B cell (primary cell): ENCODE results near the gene CSMD2. TPM values are rescaled to one million over a fixed set of nuclear protein-coding genes. Genes with fewer than 3 reads are reported as not detected.

Experiments used
- ATAC-seq: fragments of 200-7000 bp; cut with Tn5 transposase; one replicate; pipeline ENCODE4 v1.10.0; 2021; ENCODE audit warnings: low read depth, mild to moderate bottlenecking, moderate number of reproducible peaks, moderate library complexity
- CTCF ChIA-PET: fragments of 350-600 bp; sonication (Branson Sonifier 250); formaldehyde crosslinking; loops from one replicate; lab custom pipeline; 2021; ENCODE audit warnings: antibody characterized with exemption, inconsistent platforms; lab: Charles Lee
- POLR2A ChIA-PET: fragments of 350-600 bp; sonication (Branson Sonifier 250); formaldehyde crosslinking; loops from one replicate; lab custom pipeline; 2021; ENCODE audit warnings: antibody characterized with exemption; lab: Charles Lee
- DNase-seq: peaks from one replicate; pipeline ENCODE4 v3.0.0; 2013
- H2AFZ ChIP-seq: 2 replicates; pipeline ENCODE4 v1.6.1; 2012; ENCODE audit warnings: mild to moderate bottlenecking, low read depth, low read length; ENCODE audit not compliant: insufficient read depth, poor library complexity, severe bottlenecking
- H3K27ac ChIP-seq, 2 donors: 1 replicate in 1 of 2; 2 replicates in 1 of 2; pipeline ENCODE4 v1.5.1; 2012 to 2013; ENCODE audit warnings: low read length in 2 of 2, mild to moderate bottlenecking in 2 of 2, moderate library complexity in 1 of 2
- H3K27me3 ChIP-seq, 4 experiments: fragments of 200-600 bp in 1 of 4; sonication (generic) in 1 of 4; replicated peaks in 1 of 4; 1 replicate in 2 of 4; 2 replicates in 2 of 4; pipeline versions ENCODE4 v1.6.1 to v1.7.0; 2013 to 2016; ENCODE audit warnings: low read length in 3 of 4, mild to moderate bottlenecking in 2 of 4, mixed read lengths in 1 of 4, moderate library complexity in 1 of 4; ENCODE audit not compliant: insufficient read depth in 4 of 4, control insufficient read depth in 3 of 4; ENCODE audit errors: control extremely low read depth in 1 of 4
- H3K36me3 ChIP-seq, 2 experiments: replicated peaks in 1 of 2; 1 replicate in 1 of 2; 2 replicates in 1 of 2; pipeline versions ENCODE4 v1.6.1 to v1.7.1; 2013; ENCODE audit warnings: low read length in 1 of 2; ENCODE audit not compliant: insufficient read depth in 2 of 2, control insufficient read depth in 1 of 2; ENCODE audit errors: control extremely low read depth in 1 of 2, extremely low read depth in 1 of 2
- H3K4me1 ChIP-seq, 2 donors: fragments of 200-600 bp in 1 of 2; sonication (generic) in 1 of 2; 1 replicate in 1 of 2; 2 replicates in 1 of 2; pipeline versions ENCODE4 v1.5.1 to v1.6.1; 2013 to 2017; ENCODE audit warnings: low read length in 2 of 2; ENCODE audit not compliant: control insufficient read depth in 2 of 2, insufficient read depth in 2 of 2
- H3K4me2 ChIP-seq: replicated peaks from 2 replicates; pipeline ENCODE3; 2012; ENCODE audit warnings: mild to moderate bottlenecking, low read depth, low read length; ENCODE audit not compliant: poor library complexity, severe bottlenecking
- H3K4me3 ChIP-seq, 5 experiments: fragments of 200-600 bp in 1 of 5; sonication (generic) in 1 of 5; 1 replicate in 3 of 5; 2 replicates in 2 of 5; pipeline versions ENCODE4 v1.5.1 to v1.7.0; 2011 to 2016; ENCODE audit warnings: low read length in 4 of 5, mild to moderate bottlenecking in 4 of 5, low read depth in 2 of 5, control low read depth in 1 of 5, moderate library complexity in 1 of 5; ENCODE audit not compliant: insufficient read depth in 1 of 5; ENCODE audit errors: control extremely low read depth in 1 of 5, extremely low read depth in 1 of 5
- H3K79me2 ChIP-seq: fragments of 200-600 bp; sonication (generic); one replicate; pipeline ENCODE4 v1.6.0; 2016; ENCODE audit warnings: low read length; ENCODE audit not compliant: control insufficient read depth, insufficient read depth
- H3K9ac ChIP-seq: fragments of 200-600 bp; sonication (generic); 2 replicates; pipeline ENCODE4 v1.6.1; 2017; ENCODE audit warnings: mild to moderate bottlenecking, low read length, moderate library complexity
- H3K9me3 ChIP-seq, 3 donors: one replicate each; pipeline versions ENCODE4 v1.6.1 to v1.7.1; 2013; ENCODE audit warnings: low read length in 2 of 3; ENCODE audit not compliant: control insufficient read depth in 2 of 3, insufficient read depth in 1 of 3; ENCODE audit errors: control extremely low read depth in 1 of 3
- H4K20me1 ChIP-seq: 2 replicates; pipeline ENCODE4 v1.6.0; 2012; ENCODE audit warnings: mild to moderate bottlenecking, low read length; ENCODE audit not compliant: insufficient read depth, control insufficient read depth, poor library complexity, severe bottlenecking
- H3K27ac Mint-ChIP-seq: one replicate; pipeline ENCODE4 v1.8.0; 2021; ENCODE audit warnings: mixed read lengths
- H3K27me3 Mint-ChIP-seq: one replicate; pipeline ENCODE4 v1.8.0; 2021; ENCODE audit warnings: mixed read lengths
- H3K4me1 Mint-ChIP-seq: one replicate; pipeline ENCODE4 v1.8.0; 2021; ENCODE audit warnings: mixed read lengths
- H3K4me3 Mint-ChIP-seq: one replicate; pipeline ENCODE4 v1.8.0; 2021; ENCODE audit warnings: mixed read lengths
- H3K9me3 Mint-ChIP-seq: one replicate; pipeline ENCODE4 v1.8.0; 2022; ENCODE audit warnings: mixed read lengths; ENCODE audit not compliant: insufficient read depth
- CTCF ChIP-seq: fragments of 200-600 bp; IDR thresholded peaks from one replicate; pipeline ENCODE4 v1.8.0; 2022; ENCODE audit warnings: antibody characterized with exemption, mild to moderate bottlenecking
- EZH2 ChIP-seq: IDR thresholded peaks from 2 replicates; pipeline ENCODE4 v1.6.1; 2012; ENCODE audit warnings: borderline replicate concordance, low read depth, mild to moderate bottlenecking, moderate library complexity, low read length; ENCODE audit not compliant: insufficient read depth, poor library complexity, severe bottlenecking
- WGBS: methylation state at CpG from one replicate; pipeline ENCODE4 v1.1.5; 2013; ENCODE audit warnings: missing lambda C conversion rate; ENCODE audit not compliant: insufficient coverage; 5-methylcytosine and 5-hydroxymethylcytosine counted together
- intact Hi-C: fragments of 100-400 bp; cut with micrococcal nuclease; formaldehyde crosslinking; loops from one replicate; pipeline ENCODE4 v1.10.0; 2022
- polyA plus RNA-seq: library from polyadenylated mRNA; depleted of rRNA; stranded (reverse); fragments of >200 nt; gene quantifications from 2 replicates; pipeline ENCODE4 v1.2.3, GENCODE V29; 2012
- total RNA-seq, 2 donors: library from RNA; stranded (reverse); fragments of 120-200 nt in 1 of 2; gene quantifications; 1 replicate in 1 of 2; 2 replicates in 1 of 2; pipeline versions ENCODE4 v1.2.3 to v1.2.4, GENCODE V29; 2013 to 2022

The CSMD2 gene
- total and polyA plus RNA-seq, 2 donors (not counting 1 experiment from before 2014, with no cell fraction given), result not detected

- Histone ChIP-seq H3K79me2 (no peaks in the 10 kb centered on the region), H3K9ac (no peak overlapping the region), H3K27ac (no peak overlapping the region), H3K27me3 (peaks cover 0 to 3% (median 0%) of the 10 kb centered on the region in 4 experiments), H3K4me2 (no peak overlapping the region), H2AFZ (no peak overlapping the region), H4K20me1 (no peaks in the 10 kb centered on the region), H3K4me3 (no peak overlapping the region), H3K4me1 (no peaks in the 10 kb centered on the region), H3K9me3 (no peaks in the 10 kb centered on the region), H3K36me3 (no peaks in the 10 kb centered on the region)
- no peak for TF ChIP-seq CTCF
- TF ChIP-seq EZH2, result no peak
- ATAC-seq (no peak), DNase-seq (no peak)
- intact Hi-C loops, result no loop called here
- Mint-ChIP-seq H3K4me1 (no peaks in the 10 kb centered on the region), H3K4me3 (no peak overlapping the region), H3K27ac (no peak overlapping the region), H3K27me3 (peaks cover 21% of the 10 kb centered on the region), H3K9me3 (no peaks in the 10 kb centered on the region)
- POLR2A ChIA-PET, result no interaction called here
- WGBS, result 89% methylated on average over 3 of the region's 4 CpGs
- CTCF ChIA-PET, result no interaction called here
Measured at GRCh38 chr1:33931111-33931475, 233.9 kb downstream of the CSMD2 start.

GRCh38 chr1:33930346-33931110 lies 234.5 kb downstream of the CSMD2 start:
- WGBS, result 80% methylated on average over 11 of the region's 11 CpGs
- TF ChIP-seq EZH2 (no peak), CTCF (no peak)
- Histone ChIP-seq H3K4me2 (no peak overlapping the region), H2AFZ (no peak overlapping the region), H3K79me2 (no peaks in the 10 kb centered on the region), H3K27me3 (peaks cover 0 to 3% (median 0%) of the 10 kb centered on the region in 4 experiments), H4K20me1 (no peaks in the 10 kb centered on the region), H3K4me1 (no peaks in the 10 kb centered on the region), H3K9ac (no peak overlapping the region), H3K9me3 (peaks cover 0 to 3% (median 0%) of the 10 kb centered on the region in 3 donors), H3K36me3 (no peaks in the 10 kb centered on the region), H3K27ac (no peak overlapping the region), H3K4me3 (no peak overlapping the region)
- DNase-seq (no peak), ATAC-seq (no peak)
- intact Hi-C loops, result no loop called here
- Mint-ChIP-seq H3K27me3 (peaks cover 21% of the 10 kb centered on the region), H3K27ac (no peak overlapping the region), H3K4me3 (no peak overlapping the region), H3K4me1 (no peaks in the 10 kb centered on the region), H3K9me3 (peaks cover 4% of the 10 kb centered on the region)
- ChIA-PET CTCF (no interaction called here), POLR2A (no interaction called here)
